Testis (tissue), 2 donors: ENCODE results near the gene SPEM2.

Experiments used
- POLR2A ChIP-seq: fragments of 450-650 bp; IDR thresholded peaks from one replicate; pipeline ENCODE4 v1.6.1; 2017; ENCODE audit warnings: antibody characterized with exemption, mild to moderate bottlenecking, moderate library complexity
- TF ChIP-seq, protein P1 (sequence below), 3 experiments: fragments of 450-650 bp in 2 of 3; fragments of 200-600 bp in 1 of 3; sonication (generic) in 1 of 3; IDR thresholded peaks; one replicate each; pipeline ENCODE4 v1.5.1; 2016 to 2019; ENCODE audit warnings: antibody characterized with exemption in 3 of 3, mild to moderate bottlenecking in 2 of 3, moderate library complexity in 1 of 3

GRCh38 chr17:7437369-7437863 lies 12.0 kb downstream of the SPEM2 start:
- TF ChIP-seq, protein P1, sequence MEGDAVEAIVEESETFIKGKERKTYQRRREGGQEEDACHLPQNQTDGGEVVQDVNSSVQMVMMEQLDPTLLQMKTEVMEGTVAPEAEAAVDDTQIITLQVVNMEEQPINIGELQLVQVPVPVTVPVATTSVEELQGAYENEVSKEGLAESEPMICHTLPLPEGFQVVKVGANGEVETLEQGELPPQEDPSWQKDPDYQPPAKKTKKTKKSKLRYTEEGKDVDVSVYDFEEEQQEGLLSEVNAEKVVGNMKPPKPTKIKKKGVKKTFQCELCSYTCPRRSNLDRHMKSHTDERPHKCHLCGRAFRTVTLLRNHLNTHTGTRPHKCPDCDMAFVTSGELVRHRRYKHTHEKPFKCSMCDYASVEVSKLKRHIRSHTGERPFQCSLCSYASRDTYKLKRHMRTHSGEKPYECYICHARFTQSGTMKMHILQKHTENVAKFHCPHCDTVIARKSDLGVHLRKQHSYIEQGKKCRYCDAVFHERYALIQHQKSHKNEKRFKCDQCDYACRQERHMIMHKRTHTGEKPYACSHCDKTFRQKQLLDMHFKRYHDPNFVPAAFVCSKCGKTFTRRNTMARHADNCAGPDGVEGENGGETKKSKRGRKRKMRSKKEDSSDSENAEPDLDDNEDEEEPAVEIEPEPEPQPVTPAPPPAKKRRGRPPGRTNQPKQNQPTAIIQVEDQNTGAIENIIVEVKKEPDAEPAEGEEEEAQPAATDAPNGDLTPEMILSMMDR (IDR thresholded peaks at IDR 0.05) = no peak
- TF ChIP-seq POLR2A = no peak
